ENCODE data around the gene NOC3L.

Gene NOC3L

GRCh38 chr10:94375374-94375773 is 12.6 kb upstream of the NOC3L start:
- peaks cover 3% of the 10 kb centered on the region for H3K27me3 ChIP-seq (ENCODE audit: insufficient read depth, poor library complexity, severe bottlenecking)
- H3K4me3 ChIP-seq (replicated peaks; ENCODE audit: insufficient read depth, low read length): no peak overlapping the region
- TF ChIP-seq GABPA (IDR thresholded peaks at IDR 0.05; ENCODE audit: low read depth) (no peak), REST (IDR thresholded peaks at IDR 0.05; ENCODE audit: insufficient replicate concordance, low read depth) (no peak), SPI1 (IDR thresholded peaks at IDR 0.05; ENCODE audit: borderline replicate concordance, low read depth) (no peak), CTCF (IDR thresholded peaks at IDR 0.05; ENCODE audit: insufficient read depth, low read length) (no peak), POLR2AphosphoS5 (IDR thresholded peaks at IDR 0.05; ENCODE audit: low read depth) (no peak)
- no peak for DNase-seq (ENCODE audit: low read depth in 1 of 2, low spot score in 1 of 2)
- H3K27ac ChIP-seq (replicated peaks): no peak overlapping the region

- H3K4me3 ChIP-seq (replicated peaks; ENCODE audit: insufficient read depth, low read length): no peak overlapping the region
- DNase-seq (ENCODE audit: low read depth in 1 of 2, low spot score in 1 of 2): no peak
- H3K27me3 ChIP-seq (ENCODE audit: insufficient read depth, poor library complexity, severe bottlenecking): peaks cover 3% of the 10 kb centered on the region
- no peak for TF ChIP-seq REST (IDR thresholded peaks at IDR 0.05; ENCODE audit: insufficient replicate concordance, low read depth)
- TF ChIP-seq CTCF (IDR thresholded peaks at IDR 0.05; ENCODE audit: insufficient read depth, low read length): no peak
- no peak for TF ChIP-seq SPI1 (IDR thresholded peaks at IDR 0.05; ENCODE audit: borderline replicate concordance, low read depth)
- TF ChIP-seq GABPA (IDR thresholded peaks at IDR 0.05; ENCODE audit: low read depth): no peak
- no peak for TF ChIP-seq POLR2AphosphoS5 (IDR thresholded peaks at IDR 0.05; ENCODE audit: low read depth)
- H3K27ac ChIP-seq (replicated peaks): no peak overlapping the region
Measured at GRCh38 chr10:94370501-94370900, 7.8 kb upstream of the NOC3L start.

GRCh38 chr10:94366382-94366781 is 3.6 kb upstream of the NOC3L start:
- no peak overlapping the region for H3K4me3 ChIP-seq (replicated peaks; ENCODE audit: insufficient read depth, low read length)
- no peaks in the 10 kb centered on the region for H3K27me3 ChIP-seq (ENCODE audit: insufficient read depth, poor library complexity, severe bottlenecking)
- DNase-seq (ENCODE audit: low read depth in 1 of 2, low spot score in 1 of 2): no peak
- TF ChIP-seq REST (IDR thresholded peaks at IDR 0.05; ENCODE audit: insufficient replicate concordance, low read depth): no peak
- no peak for TF ChIP-seq SPI1 (IDR thresholded peaks at IDR 0.05; ENCODE audit: borderline replicate concordance, low read depth)
- no peak for TF ChIP-seq CTCF (IDR thresholded peaks at IDR 0.05; ENCODE audit: insufficient read depth, low read length)
- no peak for TF ChIP-seq GABPA (IDR thresholded peaks at IDR 0.05; ENCODE audit: low read depth)
- TF ChIP-seq POLR2AphosphoS5 (IDR thresholded peaks at IDR 0.05; ENCODE audit: low read depth): no peak
- H3K27ac ChIP-seq (replicated peaks): no peak overlapping the region
